HepG2 (cell line): ENCODE data around the gene SLC43A1. TPM values are rescaled to one million over a fixed set of nuclear protein-coding genes. Genes with fewer than 3 reads are reported as not detected.
A peak's percentile ranks its signal among the peaks of the same experiment; 100 is the strongest.

Experiments used
- ELF3 ChIP-seq: IDR thresholded peaks from 2 replicates; pipeline ENCODE4 v1.6.1; 2016; ENCODE audit warnings: missing genetic modification reagents, missing compliant biosample characterization
- FOXK2 ChIP-seq: fragments of 450-650 bp; IDR thresholded peaks from 2 replicates; pipeline ENCODE4 v1.6.1; 2016
- HNRNPUL1 ChIP-seq: fragments of 200-400 bp; formaldehyde crosslinking; IDR thresholded peaks from 2 replicates; pipeline ENCODE4 v1.6.1; 2017; ENCODE audit warnings: low read depth, mild to moderate bottlenecking, low read length, moderate library complexity
- KLF16 ChIP-seq, 2 experiments: sonication (generic) in 1 of 2; formaldehyde crosslinking in 1 of 2; IDR thresholded peaks; 2 replicates each; pipeline versions ENCODE4 v1.6.1 to v1.8.0; 2016 to 2023; ENCODE audit warnings: missing genetic modification reagents in 2 of 2, missing compliant biosample characterization in 1 of 2
- MXD4 ChIP-seq: IDR thresholded peaks from 2 replicates; pipeline ENCODE4 v1.6.1; 2016; ENCODE audit warnings: mild to moderate bottlenecking, missing biosample characterization, missing genetic modification reagents
- NFE2L1 ChIP-seq: sonication (generic); formaldehyde crosslinking; IDR thresholded peaks from 2 replicates; pipeline ENCODE4 v1.4.0; 2020; ENCODE audit warnings: missing genetic modification reagents, mild to moderate bottlenecking, borderline replicate concordance
- NFIC ChIP-seq: IDR thresholded peaks from 2 replicates; pipeline ENCODE4 v1.6.1; 2012; ENCODE audit warnings: mild to moderate bottlenecking, low read length, inconsistent platforms
- PAX8 ChIP-seq: sonication (generic); formaldehyde crosslinking; IDR thresholded peaks from 2 replicates; pipeline ENCODE4 v1.8.0; 2022; ENCODE audit warnings: mild to moderate bottlenecking, missing genetic modification reagents, borderline replicate concordance
- PHB2 ChIP-seq: fragments of 450-650 bp; IDR thresholded peaks from 2 replicates; pipeline ENCODE4 v1.6.1; 2018; ENCODE audit not compliant: partially characterized antibody
- SMARCC2 ChIP-seq: fragments of 450-650 bp; IDR thresholded peaks from 2 replicates; pipeline ENCODE4 v1.6.1; 2017; ENCODE audit warnings: antibody characterized with exemption, mild to moderate bottlenecking
- YY1 ChIP-seq: IDR thresholded peaks from 2 replicates; pipeline ENCODE4 v1.6.1; 2011; ENCODE audit warnings: low read length, low read depth, moderate library complexity, mild to moderate bottlenecking; ENCODE audit not compliant: insufficient read depth, insufficient replicate concordance
- ZFP36L2 ChIP-seq: sonication (generic); formaldehyde crosslinking; IDR thresholded peaks from 2 replicates; pipeline ENCODE4 v1.4.0; 2020; ENCODE audit warnings: missing genetic modification reagents
- ZNF17 ChIP-seq: sonication (generic); formaldehyde crosslinking; IDR thresholded peaks from 2 replicates; pipeline ENCODE4 v1.5.0; 2020; ENCODE audit warnings: mild to moderate bottlenecking, missing genetic modification reagents
- ZNF230 ChIP-seq: sonication (generic); formaldehyde crosslinking; IDR thresholded peaks from 2 replicates; pipeline ENCODE4 v1.4.0; 2020; ENCODE audit warnings: mild to moderate bottlenecking, missing genetic modification reagents
- ZNF263 ChIP-seq: sonication (generic); formaldehyde crosslinking; IDR thresholded peaks from 2 replicates; pipeline ENCODE4 v1.4.0; 2020; ENCODE audit warnings: missing genetic modification reagents
- ZNF335 ChIP-seq: sonication (generic); formaldehyde crosslinking; IDR thresholded peaks from 2 replicates; pipeline ENCODE4 v1.4.0; 2020; ENCODE audit warnings: missing genetic modification reagents
- ZNF350 ChIP-seq: sonication (generic); formaldehyde crosslinking; IDR thresholded peaks from 2 replicates; pipeline ENCODE4 v1.4.0; 2020; ENCODE audit warnings: mild to moderate bottlenecking, low read depth, missing genetic modification reagents, borderline replicate concordance
- ZNF382 ChIP-seq: sonication (generic); formaldehyde crosslinking; IDR thresholded peaks from 2 replicates; pipeline ENCODE4 v1.5.0; 2020; ENCODE audit warnings: missing genetic modification reagents, mild to moderate bottlenecking, borderline replicate concordance
- ZNF501 ChIP-seq: sonication (generic); formaldehyde crosslinking; IDR thresholded peaks from 2 replicates; pipeline ENCODE4 v1.5.1; 2020; ENCODE audit warnings: mild to moderate bottlenecking, moderate library complexity, missing genetic modification reagents
- ZNF616 ChIP-seq: sonication (generic); formaldehyde crosslinking; IDR thresholded peaks from 2 replicates; pipeline ENCODE4 v1.5.0; 2020; ENCODE audit warnings: low read depth, mild to moderate bottlenecking, missing genetic modification reagents
- ZSCAN12 ChIP-seq: sonication (generic); formaldehyde crosslinking; IDR thresholded peaks from 2 replicates; pipeline ENCODE4 v1.9.0; 2021; ENCODE audit warnings: mild to moderate bottlenecking, missing genetic modification reagents
- ZSCAN29 ChIP-seq: sonication (generic); formaldehyde crosslinking; conservative IDR thresholded peaks from 2 replicates; pipeline ENCODE4 v1.4.0; 2020; ENCODE audit warnings: mild to moderate bottlenecking, missing genetic modification reagents
- ZZZ3 ChIP-seq: sonication (generic); formaldehyde crosslinking; IDR thresholded peaks from 2 replicates; pipeline ENCODE4 v1.4.0; 2020; ENCODE audit warnings: missing genetic modification reagents, mild to moderate bottlenecking, borderline replicate concordance
- polyA plus RNA-seq, 8 experiments: library from polyadenylated mRNA; depleted of rRNA in 3 of 8; stranded (reverse) in 7 of 8; unstranded in 1 of 8; fragments of >200 nt; fragmentation: Illumina TruSeq in 4 of 8; extraction: Trizol in 4 of 8; gene quantifications; 2 replicates each; pipeline versions ENCODE4 v1.2.1 to v1.2.3, GENCODE V29; 2011 to 2016; ENCODE audit warnings: low read depth in 4 of 8, missing spikeins in 1 of 8, mixed read lengths in 1 of 8; ENCODE audit not compliant: insufficient read depth in 1 of 8
- total RNA-seq, 5 experiments: library from RNA; depleted of rRNA; stranded (reverse); fragments of >200 nt; fragmentation: Illumina TruSeq; extraction: Trizol; gene quantifications; 2 replicates each; pipeline ENCODE4 v1.2.3, GENCODE V29; 2016; ENCODE audit warnings: low read depth in 1 of 5
- TF ChIP-seq, protein P1 (sequence below): fragments of 450-650 bp; IDR thresholded peaks from 2 replicates; pipeline ENCODE4 v1.6.1; 2016
- TF ChIP-seq, protein P2 (sequence below), 2 experiments: sonication (generic) in 1 of 2; formaldehyde crosslinking in 1 of 2; IDR thresholded peaks; 2 replicates each; pipeline versions ENCODE4 v1.4.0 to v1.6.1; 2018 to 2020; ENCODE audit warnings: missing genetic modification reagents in 2 of 2, borderline replicate concordance in 1 of 2, low read depth in 1 of 2, mild to moderate bottlenecking in 1 of 2, missing biosample characterization in 1 of 2
- TF ChIP-seq, protein P3 (sequence below): sonication (generic); formaldehyde crosslinking; IDR thresholded peaks from 2 replicates; pipeline ENCODE4 v1.4.0; 2020; ENCODE audit warnings: missing genetic modification reagents

SLC43A1 gene
- total and polyA plus RNA-seq, 2 of the 13 experiments (the other 11 are each of a cell fraction or from before 2014, with no cell fraction given), result 72.3 to 87.6 TPM

DNA sequence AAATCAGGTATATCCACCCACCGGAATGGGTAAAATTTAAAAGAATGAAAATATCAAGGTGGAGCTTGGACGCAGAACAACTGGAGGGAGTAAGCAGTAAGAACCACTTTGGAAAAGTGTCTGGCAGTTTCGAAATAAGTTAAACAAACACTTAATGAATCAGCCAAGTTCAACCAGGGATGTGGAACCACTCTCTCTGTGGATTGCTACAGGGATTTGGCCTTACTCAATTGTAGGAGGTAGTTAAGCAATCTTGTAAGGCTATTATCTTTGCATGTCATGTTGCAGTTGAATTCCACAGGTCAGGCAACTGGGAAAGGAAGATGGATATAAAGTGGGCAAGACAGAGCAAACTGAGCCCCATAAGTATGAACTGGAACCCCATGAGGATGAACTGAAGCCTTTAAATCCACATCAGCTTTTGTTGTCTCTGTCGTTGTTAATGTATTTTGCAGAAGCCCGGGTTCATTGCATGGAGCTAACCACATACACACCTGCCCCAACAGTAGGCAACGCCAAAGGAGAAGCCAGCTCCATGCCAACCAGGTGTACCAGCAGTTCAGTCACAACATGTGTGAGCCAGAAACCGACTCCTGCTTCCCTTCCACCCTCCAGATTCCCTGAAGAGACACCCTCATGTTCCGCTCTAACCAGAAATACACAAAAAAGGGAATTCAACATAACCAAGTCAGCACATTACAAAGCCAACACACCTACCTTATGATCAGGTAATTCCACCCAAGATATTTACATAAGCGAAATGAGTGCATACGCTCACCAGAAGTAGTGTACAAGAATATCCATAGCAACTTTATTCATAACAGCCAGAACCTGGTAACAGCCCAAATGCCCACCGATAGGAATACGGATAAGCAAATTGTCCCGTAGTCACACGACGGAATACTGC lies 80.6 kb downstream of the SLC43A1 start (continued):
- TF ChIP-seq, protein P1, sequence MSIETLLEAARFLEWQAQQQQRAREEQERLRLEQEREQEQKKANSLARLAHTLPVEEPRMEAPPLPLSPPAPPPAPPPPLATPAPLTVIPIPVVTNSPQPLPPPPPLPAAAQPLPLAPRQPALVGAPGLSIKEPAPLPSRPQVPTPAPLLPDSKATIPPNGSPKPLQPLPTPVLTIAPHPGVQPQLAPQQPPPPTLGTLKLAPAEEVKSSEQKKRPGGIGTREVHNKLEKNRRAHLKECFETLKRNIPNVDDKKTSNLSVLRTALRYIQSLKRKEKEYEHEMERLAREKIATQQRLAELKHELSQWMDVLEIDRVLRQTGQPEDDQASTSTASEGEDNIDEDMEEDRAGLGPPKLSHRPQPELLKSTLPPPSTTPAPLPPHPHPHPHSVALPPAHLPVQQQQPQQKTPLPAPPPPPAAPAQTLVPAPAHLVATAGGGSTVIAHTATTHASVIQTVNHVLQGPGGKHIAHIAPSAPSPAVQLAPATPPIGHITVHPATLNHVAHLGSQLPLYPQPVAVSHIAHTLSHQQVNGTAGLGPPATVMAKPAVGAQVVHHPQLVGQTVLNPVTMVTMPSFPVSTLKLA, result no peak
- TF ChIP-seq ZNF230 (no peak), ELF3 (peak; percentile 70), ZNF17 (CRISPR knock-in tag) (no peak), ZZZ3 (no peak), KLF16 (CRISPR knock-in tag; IDR thresholded peaks at IDR 0.05) (peak in 1 of 2 experiments; percentile 91; a peak in 2 of 4 replicates), FOXK2 (no peak), ZSCAN29 (CRISPR knock-in tag) (0 out of 2 replicates have a peak, but pooled peaks have one; percentile 46), ZSCAN12 (no peak), NFE2L1 (CRISPR knock-in tag) (no peak), NFIC (0 out of 2 replicates have a peak, but pooled peaks have one; percentile 62), MXD4 (CRISPR knock-in tag) (no peak), HNRNPUL1 (no peak), SMARCC2 (0 out of 2 replicates have a peak, but pooled peaks have one; percentile 65), ZNF616 (CRISPR knock-in tag) (no peak), ZNF350 (CRISPR knock-in tag) (no peak), ZNF335 (CRISPR knock-in tag) (no peak), ZFP36L2 (CRISPR knock-in tag) (no peak), PHB2 (no peak), ZNF382 (CRISPR knock-in tag) (no peak), YY1 (no peak), PAX8 (CRISPR knock-in tag) (no peak), ZNF263 (CRISPR knock-in tag) (no peak), ZNF501 (CRISPR knock-in tag) (no peak)
- TF ChIP-seq, protein P2, sequence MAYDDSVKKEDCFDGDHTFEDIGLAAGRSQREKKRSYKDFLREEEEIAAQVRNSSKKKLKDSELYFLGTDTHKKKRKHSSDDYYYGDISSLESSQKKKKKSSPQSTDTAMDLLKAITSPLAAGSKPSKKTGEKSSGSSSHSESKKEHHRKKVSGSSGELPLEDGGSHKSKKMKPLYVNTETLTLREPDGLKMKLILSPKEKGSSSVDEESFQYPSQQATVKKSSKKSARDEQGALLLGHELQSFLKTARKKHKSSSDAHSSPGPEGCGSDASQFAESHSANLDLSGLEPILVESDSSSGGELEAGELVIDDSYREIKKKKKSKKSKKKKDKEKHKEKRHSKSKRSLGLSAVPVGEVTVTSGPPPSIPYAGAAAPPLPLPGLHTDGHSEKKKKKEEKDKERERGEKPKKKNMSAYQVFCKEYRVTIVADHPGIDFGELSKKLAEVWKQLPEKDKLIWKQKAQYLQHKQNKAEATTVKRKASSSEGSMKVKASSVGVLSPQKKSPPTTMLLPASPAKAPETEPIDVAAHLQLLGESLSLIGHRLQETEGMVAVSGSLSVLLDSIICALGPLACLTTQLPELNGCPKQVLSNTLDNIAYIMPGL (CRISPR knock-in tag; IDR thresholded peaks at IDR 0.05; ENCODE audit: borderline replicate concordance in 1 of 2, low read depth in 1 of 2), result no peak
- TF ChIP-seq, protein P3, sequence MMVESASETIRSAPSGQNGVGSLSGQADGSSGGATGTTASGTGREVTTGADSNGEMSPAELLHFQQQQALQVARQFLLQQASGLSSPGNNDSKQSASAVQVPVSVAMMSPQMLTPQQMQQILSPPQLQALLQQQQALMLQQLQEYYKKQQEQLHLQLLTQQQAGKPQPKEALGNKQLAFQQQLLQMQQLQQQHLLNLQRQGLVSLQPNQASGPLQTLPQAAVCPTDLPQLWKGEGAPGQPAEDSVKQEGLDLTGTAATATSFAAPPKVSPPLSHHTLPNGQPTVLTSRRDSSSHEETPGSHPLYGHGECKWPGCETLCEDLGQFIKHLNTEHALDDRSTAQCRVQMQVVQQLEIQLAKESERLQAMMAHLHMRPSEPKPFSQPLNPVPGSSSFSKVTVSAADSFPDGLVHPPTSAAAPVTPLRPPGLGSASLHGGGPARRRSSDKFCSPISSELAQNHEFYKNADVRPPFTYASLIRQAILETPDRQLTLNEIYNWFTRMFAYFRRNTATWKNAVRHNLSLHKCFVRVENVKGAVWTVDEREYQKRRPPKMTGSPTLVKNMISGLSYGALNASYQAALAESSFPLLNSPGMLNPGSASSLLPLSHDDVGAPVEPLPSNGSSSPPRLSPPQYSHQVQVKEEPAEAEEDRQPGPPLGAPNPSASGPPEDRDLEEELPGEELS (CRISPR knock-in tag), result peak; percentile 91
